ENCODE results near the gene SERPINB4.

Gene SERPINB4

GRCh38 chr18:63604791-63605567 is 39.1 kb downstream of the SERPINB4 start:
- Histone ChIP-seq H3K27ac (ENCODE audit: low read depth, low read length, poor library complexity, severe bottlenecking) (no peak overlapping the region), H3F3A (ENCODE audit: insufficient read depth, low read length) (no peaks in the 10 kb centered on the region), H3K79me2 (ENCODE audit: insufficient read depth, low read length) (no peaks in the 10 kb centered on the region), H3K27me3 (ENCODE audit: insufficient read depth, low read length) (no peaks in the 10 kb centered on the region), H3K4me2 (ENCODE audit: low read length) (no peak overlapping the region), H3K9ac (ENCODE audit: low read length) (no peak overlapping the region), H3K4me1 (ENCODE audit: insufficient read depth, low read length, severe bottlenecking) (no peaks in the 10 kb centered on the region), H4K20me1 (ENCODE audit: insufficient read depth, low read length) (no peaks in the 10 kb centered on the region), H3K4me3 (ENCODE audit: low read depth, low read length, poor library complexity, severe bottlenecking) (no peak overlapping the region), H3K9me2 (ENCODE audit: low read depth, low read length) (no peaks in the 10 kb centered on the region), H2AFZ (ENCODE audit: low read length) (no peak overlapping the region), H3K9me3 (ENCODE audit: low read length) (no peaks in the 10 kb centered on the region), H3K36me3 (ENCODE audit: insufficient read depth, low read length) (no peaks in the 10 kb centered on the region)
- TF ChIP-seq EZH2 (IDR thresholded peaks at IDR 0.05; ENCODE audit: borderline replicate concordance, low read length) (no peak), CTCF (IDR thresholded peaks at IDR 0.05; ENCODE audit: low read length) (no peak)

GRCh38 chr18:63603772-63604171 is 40.3 kb downstream of the SERPINB4 start:
- H3K27me3 ChIP-seq (ENCODE audit: insufficient read depth, low read length), result no peaks in the 10 kb centered on the region
- H3K4me3 ChIP-seq (ENCODE audit: low read depth, low read length, poor library complexity, severe bottlenecking), result no peak overlapping the region
- H4K20me1 ChIP-seq (ENCODE audit: insufficient read depth, low read length), result no peaks in the 10 kb centered on the region
- no peak overlapping the region for H2AFZ ChIP-seq (ENCODE audit: low read length)
- no peaks in the 10 kb centered on the region for H3K36me3 ChIP-seq (ENCODE audit: insufficient read depth, low read length)
- no peak overlapping the region for H3K9ac ChIP-seq (ENCODE audit: low read length)
- H3K9me2 ChIP-seq (ENCODE audit: low read depth, low read length), result no peaks in the 10 kb centered on the region
- H3K79me2 ChIP-seq (ENCODE audit: insufficient read depth, low read length), result no peaks in the 10 kb centered on the region
- TF ChIP-seq CTCF (IDR thresholded peaks at IDR 0.05; ENCODE audit: low read length) (no peak), EZH2 (IDR thresholded peaks at IDR 0.05; ENCODE audit: borderline replicate concordance, low read length) (no peak)
- H3K4me2 ChIP-seq (ENCODE audit: low read length), result no peak overlapping the region
- H3K9me3 ChIP-seq (ENCODE audit: low read length), result no peaks in the 10 kb centered on the region
- H3K4me1 ChIP-seq (ENCODE audit: insufficient read depth, low read length, severe bottlenecking), result no peaks in the 10 kb centered on the region
- no peak overlapping the region for H3K27ac ChIP-seq (ENCODE audit: low read depth, low read length, poor library complexity, severe bottlenecking)
- H3F3A ChIP-seq (ENCODE audit: insufficient read depth, low read length), result no peaks in the 10 kb centered on the region

GRCh38 chr18:63603355-63603754 is 40.7 kb downstream of the SERPINB4 start:
- no peaks in the 10 kb centered on the region for H3K27me3 ChIP-seq (ENCODE audit: insufficient read depth, low read length)
- H3F3A ChIP-seq (ENCODE audit: insufficient read depth, low read length), result no peaks in the 10 kb centered on the region
- no peaks in the 10 kb centered on the region for H3K9me2 ChIP-seq (ENCODE audit: low read depth, low read length)
- H3K4me1 ChIP-seq (ENCODE audit: insufficient read depth, low read length, severe bottlenecking), result no peaks in the 10 kb centered on the region
- H3K4me3 ChIP-seq (ENCODE audit: low read depth, low read length, poor library complexity, severe bottlenecking), result no peak overlapping the region
- no peaks in the 10 kb centered on the region for H4K20me1 ChIP-seq (ENCODE audit: insufficient read depth, low read length)
- no peaks in the 10 kb centered on the region for H3K36me3 ChIP-seq (ENCODE audit: insufficient read depth, low read length)
- no peak overlapping the region for H2AFZ ChIP-seq (ENCODE audit: low read length)
- H3K9me3 ChIP-seq (ENCODE audit: low read length), result no peaks in the 10 kb centered on the region
- TF ChIP-seq EZH2 (IDR thresholded peaks at IDR 0.05; ENCODE audit: borderline replicate concordance, low read length) (no peak), CTCF (IDR thresholded peaks at IDR 0.05; ENCODE audit: low read length) (no peak)
- H3K79me2 ChIP-seq (ENCODE audit: insufficient read depth, low read length), result no peaks in the 10 kb centered on the region
- no peak overlapping the region for H3K4me2 ChIP-seq (ENCODE audit: low read length)
- no peak overlapping the region for H3K9ac ChIP-seq (ENCODE audit: low read length)
- H3K27ac ChIP-seq (ENCODE audit: low read depth, low read length, poor library complexity, severe bottlenecking), result no peak overlapping the region
